Measurements from ENCODE around the gene NT5C.
A peak's percentile ranks its signal among the peaks of the same experiment; 100 is the strongest.
"Not testable (repeated sequence)": the region's sequence is repeated elsewhere in the genome, so short reads cannot be mapped to it uniquely, and the experiment has no call there.

NT5C gene

DNA sequence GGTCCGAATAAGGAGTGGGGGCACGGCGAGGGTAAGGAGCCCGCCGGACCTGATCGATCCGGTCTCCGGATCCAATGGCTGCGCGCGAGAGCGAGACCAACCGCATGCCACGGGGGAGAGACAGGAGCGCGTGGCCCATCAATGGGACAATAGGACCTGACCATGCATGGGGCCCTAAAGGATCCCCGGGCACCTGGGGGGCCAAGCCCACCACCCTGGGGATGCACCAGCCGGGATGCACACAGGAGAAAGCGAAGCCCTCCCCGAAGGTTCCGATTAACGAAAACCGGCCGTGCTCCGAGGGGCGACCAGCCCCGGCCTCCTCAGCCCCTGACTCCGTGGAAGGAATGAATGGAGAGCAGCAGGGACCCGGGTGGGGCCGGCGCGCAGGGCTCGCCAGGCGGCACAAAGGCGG is 22.2 kb upstream of the NT5C start:
- H3K36me3 Mint-ChIP-seq: peaks cover 5% of the 10 kb centered on the region

DNA sequence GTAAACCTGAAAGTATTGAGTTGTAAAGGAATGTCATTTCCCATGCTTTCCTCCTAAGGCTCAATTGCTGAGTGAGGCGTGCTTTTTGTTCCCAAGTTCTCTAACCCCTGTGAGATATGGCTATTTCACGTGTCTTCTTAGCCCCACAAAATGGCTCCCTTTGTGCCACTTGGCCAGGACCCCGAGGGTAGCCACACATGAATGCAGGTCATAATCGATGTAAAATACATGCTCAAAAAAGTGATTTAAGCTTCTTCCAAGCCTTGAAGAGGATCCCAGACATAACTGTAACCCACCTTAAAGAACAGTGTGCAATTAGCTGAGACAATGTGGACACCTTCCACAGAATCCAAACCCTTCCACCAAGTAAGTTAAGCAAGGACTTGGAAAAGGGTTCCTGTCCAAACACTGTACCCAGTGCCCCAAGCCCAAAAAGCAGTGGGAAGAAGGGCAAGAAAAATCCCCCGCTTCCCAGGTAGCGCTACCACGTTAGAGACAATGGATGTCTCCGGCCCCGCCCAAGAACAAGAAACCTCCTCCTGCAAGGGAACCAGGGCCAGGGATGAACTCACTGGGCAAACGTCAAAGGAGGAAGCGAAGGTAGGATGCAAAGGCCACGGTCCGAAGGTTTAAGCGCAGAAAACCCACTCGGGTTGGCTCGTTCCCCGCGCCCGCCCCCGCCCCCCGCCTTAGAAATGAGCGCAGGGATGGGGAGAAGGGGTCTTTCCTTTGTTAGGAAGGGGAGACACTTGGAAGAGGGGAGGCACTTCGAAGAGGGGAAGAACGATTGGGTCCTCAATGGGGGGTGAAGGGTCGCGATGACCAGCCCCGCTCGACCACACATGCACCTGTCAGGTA is 21.6 kb upstream of the NT5C start:
- no peaks in the 10 kb centered on the region for H3K9me3 Mint-ChIP-seq (ENCODE audit: low read depth)
- H3K4me3 Mint-ChIP-seq: peak overlapping the region; percentile 91
- peaks cover 34% of the 10 kb centered on the region for H3K4me1 Mint-ChIP-seq (ENCODE audit: low read depth)
- H3K36me3 Mint-ChIP-seq: peaks cover 6% of the 10 kb centered on the region
- H3K27ac Mint-ChIP-seq: peak overlapping the region; percentile 72
- no peaks in the 10 kb centered on the region for H3K27me3 Mint-ChIP-seq

More for the DNA sequence above, 22.2 kb upstream of the NT5C start:
- H3K9me3 Mint-ChIP-seq (ENCODE audit: low read depth): no peaks in the 10 kb centered on the region
- peaks cover 31% of the 10 kb centered on the region for H3K4me1 Mint-ChIP-seq (ENCODE audit: low read depth)
- H3K4me3 Mint-ChIP-seq: peak overlapping the region; percentile 91
- no peaks in the 10 kb centered on the region for H3K27me3 Mint-ChIP-seq
- H3K27ac Mint-ChIP-seq: peak overlapping the region; percentile 72

DNA sequence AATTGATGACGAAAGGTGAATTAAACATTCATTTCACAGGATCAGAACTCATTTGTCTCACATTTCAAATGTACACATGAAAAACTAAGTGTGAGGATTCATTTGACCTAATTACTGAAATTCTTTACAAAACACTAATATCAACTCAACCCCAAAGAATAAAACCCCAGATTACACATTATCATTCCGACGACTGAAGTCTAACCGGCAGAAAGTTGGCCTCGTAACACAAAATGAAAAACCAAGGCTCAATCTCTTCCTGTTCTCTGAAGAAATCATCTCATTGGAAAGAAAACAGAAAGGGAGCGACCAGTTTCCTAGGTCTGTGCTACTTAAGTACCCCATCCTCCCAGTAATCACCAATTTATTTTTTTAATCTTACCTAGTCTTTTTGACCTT is 21.0 kb upstream of the NT5C start:
- Mint-ChIP-seq H3K27me3 (no peaks in the 10 kb centered on the region), H3K4me1 (ENCODE audit: low read depth) (peaks cover 34% of the 10 kb centered on the region), H3K27ac (no peak overlapping the region), H3K36me3 (peaks cover 9% of the 10 kb centered on the region), H3K4me3 (peak overlapping the region; percentile 91), H3K9me3 (ENCODE audit: low read depth) (no peaks in the 10 kb centered on the region)

DNA sequence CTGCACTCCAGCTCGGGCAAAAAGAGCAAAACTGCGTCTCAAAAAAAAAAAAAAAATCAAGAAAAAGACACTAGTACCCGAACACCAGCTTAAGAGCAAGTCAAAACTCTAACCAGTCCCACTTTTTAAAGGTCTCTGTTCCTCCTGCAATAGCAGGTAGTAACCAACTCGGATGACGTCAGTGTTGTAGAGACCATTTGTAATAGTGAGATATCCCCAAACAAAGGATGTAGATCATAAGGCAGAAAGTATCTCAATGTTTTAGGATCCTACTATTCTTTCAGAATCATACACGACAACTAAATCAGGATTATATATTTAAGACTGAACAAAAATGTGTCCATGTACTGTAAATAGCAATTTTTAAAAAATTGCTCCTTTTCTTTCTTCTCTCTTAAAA is 20.4 kb upstream of the NT5C start:
- Mint-ChIP-seq H3K36me3 (peaks cover 9% of the 10 kb centered on the region), H3K27me3 (no peaks in the 10 kb centered on the region), H3K4me3 (peak overlapping the region; percentile 91), H3K4me1 (ENCODE audit: low read depth) (peaks cover 34% of the 10 kb centered on the region), H3K9me3 (ENCODE audit: low read depth) (no peaks in the 10 kb centered on the region), H3K27ac (no peak overlapping the region)

DNA sequence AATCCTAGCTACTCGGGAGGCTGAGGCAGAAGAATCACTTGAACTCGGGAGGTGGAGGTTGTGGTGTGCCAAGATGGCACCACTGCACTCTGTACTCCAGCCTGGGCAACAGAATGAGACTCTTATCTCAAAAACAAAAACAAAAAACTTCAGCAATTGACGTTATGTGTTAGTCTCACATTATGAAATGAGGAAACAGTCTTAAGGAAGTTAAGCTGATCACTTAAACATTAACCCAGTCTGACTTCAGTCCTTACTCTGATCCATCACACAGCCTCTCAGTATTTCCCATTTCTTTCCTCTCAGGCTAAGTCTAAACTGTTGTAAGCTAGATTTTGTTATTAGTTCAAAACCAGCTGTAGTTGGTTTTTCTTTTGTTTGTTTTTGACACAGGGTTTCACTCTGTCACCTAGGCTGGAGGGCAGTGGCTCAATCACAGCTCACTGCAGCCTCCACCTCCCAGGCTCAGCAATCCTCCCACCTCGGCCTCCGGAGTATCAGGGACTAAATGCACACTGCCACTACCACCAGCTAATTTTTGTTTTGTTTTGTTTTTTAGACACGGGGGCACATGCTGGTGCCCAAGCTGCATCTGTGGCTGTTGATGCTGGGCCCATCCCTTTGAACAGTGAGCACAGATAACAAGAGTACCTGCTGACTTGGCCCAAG is 16.5 kb upstream of the NT5C start:
- peaks cover 12% of the 10 kb centered on the region for H3K36me3 Mint-ChIP-seq
- no peaks in the 10 kb centered on the region for H3K9me3 Mint-ChIP-seq (ENCODE audit: low read depth)
- H3K4me3 Mint-ChIP-seq: no peak overlapping the region
- H3K4me1 Mint-ChIP-seq (ENCODE audit: low read depth): peaks cover 19% of the 10 kb centered on the region
- H3K27me3 Mint-ChIP-seq: no peaks in the 10 kb centered on the region
- no peak overlapping the region for H3K27ac Mint-ChIP-seq

DNA sequence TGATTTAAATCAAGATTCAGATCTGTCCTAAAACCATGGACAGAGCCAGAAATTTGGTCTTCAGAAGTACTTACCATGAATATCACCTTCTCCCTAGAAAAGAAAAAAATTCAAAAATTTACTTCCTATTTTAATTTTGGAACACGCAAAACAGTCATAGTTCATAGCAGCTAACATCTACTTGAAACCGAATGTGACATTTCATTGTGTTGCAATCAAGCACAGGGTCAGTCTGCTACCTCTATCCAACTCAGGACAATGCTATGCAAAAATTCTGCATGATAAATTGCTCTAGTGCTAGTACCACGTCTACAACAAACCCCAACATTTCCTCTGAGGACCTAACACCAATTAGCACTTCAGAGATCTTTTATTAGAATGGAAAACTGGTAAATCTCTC is 15.1 kb upstream of the NT5C start:
- no peaks in the 10 kb centered on the region for H3K27me3 Mint-ChIP-seq
- peaks cover 10% of the 10 kb centered on the region for H3K36me3 Mint-ChIP-seq
- H3K4me3 Mint-ChIP-seq: no peak overlapping the region
- H3K4me1 Mint-ChIP-seq (ENCODE audit: low read depth): peaks cover 7% of the 10 kb centered on the region
- no peak overlapping the region for H3K27ac Mint-ChIP-seq
- H3K9me3 Mint-ChIP-seq (ENCODE audit: low read depth): no peaks in the 10 kb centered on the region

DNA sequence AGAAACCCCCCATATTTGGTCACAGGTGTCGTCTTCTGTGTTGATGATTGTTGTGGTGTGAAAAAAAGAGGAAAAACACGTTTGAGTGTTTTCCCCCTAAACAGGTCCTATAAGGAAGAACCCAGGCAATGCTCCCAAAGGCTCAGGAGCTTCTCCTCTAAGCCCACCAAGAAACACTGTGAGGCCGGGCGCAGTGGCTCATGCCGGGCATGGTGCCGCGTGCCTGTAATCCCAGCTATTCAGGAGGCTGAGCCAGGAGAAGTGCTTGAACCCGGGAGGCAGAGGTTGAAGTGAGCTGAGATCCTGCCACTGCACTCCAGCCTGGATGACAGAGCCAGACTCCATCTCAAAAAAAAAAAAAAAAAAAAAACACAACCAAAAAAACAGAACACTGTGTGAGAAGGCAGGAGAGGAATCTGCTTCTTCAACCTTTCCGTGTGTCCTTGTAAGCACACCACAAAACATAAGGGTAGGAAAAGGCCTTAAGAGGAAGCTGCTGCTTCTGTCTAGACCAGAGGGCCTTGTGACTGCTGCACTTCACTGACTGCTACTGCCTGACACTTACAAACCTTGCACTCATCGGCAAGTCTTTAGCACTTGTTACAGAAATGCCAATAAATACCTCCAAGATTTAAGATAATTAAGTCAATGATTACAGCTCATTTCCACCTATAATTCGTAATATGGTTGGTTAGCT is 13.4 kb upstream of the NT5C start:
- peaks cover 17% of the 10 kb centered on the region for H3K4me1 Mint-ChIP-seq (ENCODE audit: low read depth)
- no peak overlapping the region for H3K4me3 Mint-ChIP-seq
- H3K36me3 Mint-ChIP-seq: peaks cover 10% of the 10 kb centered on the region
- H3K27ac Mint-ChIP-seq: peak overlapping the region; percentile 34
- no peaks in the 10 kb centered on the region for H3K9me3 Mint-ChIP-seq (ENCODE audit: low read depth)
- no peaks in the 10 kb centered on the region for H3K27me3 Mint-ChIP-seq

DNA sequence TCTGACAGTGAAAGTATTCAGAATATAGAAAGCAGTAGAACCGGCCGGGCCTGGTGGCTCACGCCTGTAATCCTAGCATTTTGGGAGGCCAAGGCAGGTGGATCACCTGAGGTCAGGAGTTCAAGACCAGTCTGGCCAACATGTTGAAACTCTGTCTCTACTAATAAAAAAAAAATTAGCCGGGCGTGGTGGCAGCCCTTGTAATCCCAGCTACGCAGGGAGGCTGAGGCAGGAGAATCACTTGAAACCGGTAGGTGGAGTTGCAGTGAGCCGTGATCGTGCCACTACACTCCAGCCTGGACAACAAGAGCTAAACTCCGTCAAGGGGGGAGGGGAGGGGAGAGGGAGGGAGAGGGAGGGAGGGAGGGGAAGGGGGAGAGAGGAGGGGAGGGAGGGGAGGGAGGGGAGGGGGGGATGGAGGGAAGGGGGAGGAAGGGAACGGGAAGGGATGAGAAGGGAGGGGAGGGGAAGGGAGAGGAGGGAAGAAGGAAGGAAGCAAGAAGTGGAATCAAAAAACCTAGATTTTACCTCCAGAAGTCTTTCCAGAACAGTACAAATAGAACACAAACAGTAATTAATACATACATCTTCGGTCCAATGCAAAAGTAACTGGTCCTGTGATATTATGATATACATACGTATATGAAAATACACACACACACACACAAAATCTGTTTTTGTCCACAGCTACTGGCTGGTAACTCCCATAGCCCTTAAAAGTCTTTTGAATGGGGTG is 10.9 kb upstream of the NT5C start:
- Mint-ChIP-seq H3K9me3 (ENCODE audit: low read depth) (no peaks in the 10 kb centered on the region), H3K36me3 (peaks cover 3% of the 10 kb centered on the region), H3K4me3 (no peak overlapping the region), H3K27me3 (no peaks in the 10 kb centered on the region), H3K4me1 (ENCODE audit: low read depth) (peaks cover 10% of the 10 kb centered on the region), H3K27ac (no peak overlapping the region)

DNA sequence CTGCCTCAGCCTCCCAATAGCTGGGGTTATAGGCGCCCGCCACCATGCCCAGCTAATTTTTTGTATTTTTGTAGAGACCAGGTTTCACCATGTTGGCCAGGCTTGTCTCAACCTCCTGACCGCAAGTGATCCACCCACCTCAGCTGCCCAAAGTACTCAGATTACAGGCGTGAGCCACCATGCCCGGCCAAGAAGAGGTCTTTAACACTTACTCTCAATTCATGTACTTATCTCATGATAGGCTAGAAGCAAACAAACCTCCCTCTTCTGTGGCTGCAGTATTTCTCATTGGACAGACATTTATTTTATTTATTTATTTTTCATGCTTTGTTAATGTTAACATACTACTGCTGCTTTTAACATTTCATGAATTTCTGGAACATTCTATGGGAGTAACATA is 7.0 kb upstream of the NT5C start:
- Mint-ChIP-seq H3K4me1 (ENCODE audit: low read depth) (peaks cover 10% of the 10 kb centered on the region), H3K27me3 (no peaks in the 10 kb centered on the region), H3K27ac (no peak overlapping the region), H3K36me3 (no peaks in the 10 kb centered on the region), H3K4me3 (no peak overlapping the region), H3K9me3 (ENCODE audit: low read depth) (no peaks in the 10 kb centered on the region)

DNA sequence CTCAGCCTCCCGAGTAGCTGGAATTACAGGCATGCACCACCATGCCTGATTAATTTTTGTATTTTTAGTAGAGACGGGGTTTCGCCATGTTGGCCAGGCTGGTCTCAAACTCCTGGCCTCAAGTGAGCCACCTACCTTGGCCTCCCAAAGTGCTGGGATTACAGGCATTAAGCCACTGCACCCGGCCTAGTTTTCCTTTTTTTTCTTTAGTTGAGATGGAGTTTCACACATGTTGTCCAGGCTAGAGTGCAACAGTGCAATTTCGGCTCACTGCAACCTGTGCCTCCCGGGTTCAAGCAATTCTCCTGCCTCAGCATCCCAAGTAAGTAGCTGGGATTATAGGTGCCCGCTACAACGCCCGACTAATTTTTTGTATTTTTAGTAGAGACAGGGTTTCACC is 6.2 kb upstream of the NT5C start:
- not testable (repeated sequence) for H3K27ac Mint-ChIP-seq; H3K27me3 Mint-ChIP-seq; H3K36me3 Mint-ChIP-seq; H3K4me1 Mint-ChIP-seq (ENCODE audit: low read depth); H3K9me3 Mint-ChIP-seq (ENCODE audit: low read depth); H3K4me3 Mint-ChIP-seq

DNA sequence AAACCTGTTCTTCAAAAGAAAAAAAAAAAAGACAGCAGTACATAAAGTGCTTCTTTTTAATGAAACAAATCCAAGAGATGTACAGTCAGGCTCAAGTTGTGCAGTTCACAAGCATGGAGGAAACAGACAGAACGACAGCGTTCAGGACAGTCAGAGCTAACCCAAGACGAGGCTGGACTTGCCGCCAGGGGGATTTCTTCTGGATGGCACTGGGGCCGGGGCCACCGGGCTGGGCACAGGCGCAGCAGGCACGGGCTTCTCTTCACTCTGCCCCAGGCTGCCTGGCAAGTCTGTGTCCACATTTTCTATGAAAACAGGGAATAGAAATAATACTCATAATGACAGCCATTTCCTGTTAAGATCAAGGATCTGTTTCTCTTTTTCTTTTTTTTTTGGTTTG is 4.4 kb upstream of the NT5C start:
- H3K27ac Mint-ChIP-seq: no peak overlapping the region

DNA sequence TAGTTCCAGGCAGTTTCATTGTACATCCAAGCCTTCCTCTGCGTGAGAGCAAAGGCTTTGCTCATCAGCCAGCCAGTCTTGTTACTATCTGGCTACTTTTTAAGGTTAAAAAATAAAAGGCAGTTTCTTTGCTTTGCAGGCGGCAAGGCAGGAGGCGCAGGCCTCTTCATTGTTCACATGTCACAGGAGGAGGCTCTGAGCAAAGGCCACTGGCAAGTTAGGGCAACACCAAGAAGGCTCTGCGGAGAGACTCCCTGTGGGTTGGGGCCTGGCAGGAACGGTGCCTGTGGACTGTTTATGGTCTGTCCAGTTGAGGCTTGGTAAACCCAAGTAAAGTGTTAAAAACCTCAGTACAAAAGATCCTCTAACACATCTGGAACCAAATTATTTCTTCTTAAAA is 3.9 kb upstream of the NT5C start:
- Mint-ChIP-seq H3K4me3 (no peak overlapping the region), H3K4me1 (ENCODE audit: low read depth) (peaks cover 13% of the 10 kb centered on the region), H3K27ac (no peak overlapping the region), H3K36me3 (no peaks in the 10 kb centered on the region), H3K27me3 (no peaks in the 10 kb centered on the region), H3K9me3 (ENCODE audit: low read depth) (no peaks in the 10 kb centered on the region)

More for the DNA sequence above, 4.4 kb upstream of the NT5C start:
- H3K27me3 Mint-ChIP-seq: no peaks in the 10 kb centered on the region
- no peaks in the 10 kb centered on the region for H3K36me3 Mint-ChIP-seq
- no peak overlapping the region for H3K4me3 Mint-ChIP-seq
- peaks cover 13% of the 10 kb centered on the region for H3K4me1 Mint-ChIP-seq (ENCODE audit: low read depth)
- H3K9me3 Mint-ChIP-seq (ENCODE audit: low read depth): no peaks in the 10 kb centered on the region

DNA sequence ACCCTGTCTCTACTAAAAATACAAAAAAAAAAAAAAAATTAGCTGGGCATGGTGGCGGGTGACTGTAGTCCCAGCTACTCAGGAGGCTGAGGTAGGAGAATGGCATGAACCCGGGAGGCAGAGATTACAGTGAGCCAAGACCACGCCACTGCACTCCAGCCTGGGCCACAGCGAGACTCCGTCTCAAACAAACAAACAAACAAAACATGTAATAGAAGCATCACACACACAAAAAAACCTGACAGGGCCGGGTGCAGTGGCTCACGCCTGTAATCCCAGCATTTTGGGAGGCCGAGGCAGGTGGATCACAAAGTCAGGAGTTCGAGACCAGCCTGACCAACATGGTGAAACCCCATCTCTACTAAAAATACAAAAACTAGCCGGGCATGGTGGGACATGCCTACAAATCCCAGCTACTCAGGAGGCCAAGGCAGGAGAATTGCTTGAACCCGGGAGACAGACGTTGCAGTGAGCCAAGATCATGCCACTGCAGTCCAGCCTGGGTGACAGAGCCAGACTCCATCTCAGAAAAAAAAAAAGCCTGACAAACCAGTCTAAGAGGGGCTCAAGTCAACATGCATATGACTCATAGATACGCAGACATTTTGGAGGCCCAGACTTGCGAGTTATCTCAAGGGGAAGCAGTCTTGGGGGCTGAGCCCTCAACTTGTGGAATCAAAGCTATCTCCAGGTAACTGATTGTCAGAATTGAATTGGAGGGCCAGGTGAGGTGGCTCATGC is 2.2 kb upstream of the NT5C start:
- H3K4me1 Mint-ChIP-seq (ENCODE audit: low read depth): peaks cover 14% of the 10 kb centered on the region
- not testable (repeated sequence) for H3K4me3 Mint-ChIP-seq; H3K9me3 Mint-ChIP-seq (ENCODE audit: low read depth); H3K36me3 Mint-ChIP-seq; H3K27me3 Mint-ChIP-seq; H3K27ac Mint-ChIP-seq

DNA sequence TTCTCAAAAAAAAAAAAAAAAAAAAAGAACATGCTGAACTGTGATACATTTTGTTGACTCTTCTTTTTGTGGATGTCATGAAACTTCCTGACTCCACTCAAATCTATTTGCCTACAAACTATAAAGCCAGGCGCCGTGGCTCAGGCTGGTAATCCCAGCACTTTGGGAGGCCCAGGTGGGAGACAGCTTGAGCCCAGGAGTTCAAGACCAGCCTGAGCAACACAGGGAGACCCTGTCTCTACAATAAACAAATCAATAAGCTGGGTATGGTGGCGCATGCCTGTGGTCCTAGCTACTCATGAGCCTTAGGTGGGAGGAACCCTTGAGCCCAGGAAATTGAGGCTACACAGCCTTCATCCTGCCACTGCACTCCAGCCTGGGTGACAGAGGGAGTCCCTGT is 1.5 kb upstream of the NT5C start:
- no peaks in the 10 kb centered on the region for H3K9me3 Mint-ChIP-seq (ENCODE audit: low read depth)
- no peaks in the 10 kb centered on the region for H3K36me3 Mint-ChIP-seq
- H3K4me1 Mint-ChIP-seq (ENCODE audit: low read depth): peaks cover 14% of the 10 kb centered on the region
- H3K4me3 Mint-ChIP-seq: peak overlapping the region; percentile 38
- peak overlapping the region; percentile 6 for H3K27ac Mint-ChIP-seq
- H3K27me3 Mint-ChIP-seq: no peaks in the 10 kb centered on the region

All from activated naive CD8-positive, alpha-beta T cell (primary cell).